GM23338 (cell line): Measurements from ENCODE around the gene EIF3K. TPM values are rescaled to one million over a fixed set of nuclear protein-coding genes. Genes with fewer than 3 reads are reported as not detected.
"Not testable (repeated sequence)": the region's sequence is repeated elsewhere in the genome, so short reads cannot be mapped to it uniquely, and the experiment has no call there.

Experiments used
- ATAC-seq: fragments of 200-7000 bp; cut with Tn5 transposase; 3 replicates; pipeline ENCODE4 v1.9.1; 2020
- DNase-seq: peaks from one replicate; pipeline ENCODE4 v3.0.0-alpha.2; 2015; ENCODE audit warnings: low spot score
- H2AFZ ChIP-seq: fragments of 200-600 bp; sonication (generic); 2 replicates; pipeline ENCODE4 v1.8.0; 2016; ENCODE audit warnings: antibody characterized with exemption, mild to moderate bottlenecking, moderate library complexity
- H3F3A ChIP-seq: fragments of 200-600 bp; sonication (generic); replicated peaks from 2 replicates; pipeline ENCODE4 v1.8.0; 2017; ENCODE audit warnings: antibody characterized with exemption, mixed run types, low read depth
- H3K27ac ChIP-seq: fragments of 200-600 bp; sonication (generic); 2 replicates; pipeline ENCODE4 v1.6.1; 2016; ENCODE audit warnings: low read depth
- H3K27me3 ChIP-seq: fragments of 200-600 bp; sonication (generic); 2 replicates; pipeline ENCODE4 v1.8.0; 2016; ENCODE audit warnings: mild to moderate bottlenecking, mixed run types, moderate library complexity; ENCODE audit not compliant: insufficient read depth
- H3K36me3 ChIP-seq: fragments of 200-600 bp; sonication (generic); 2 replicates; pipeline ENCODE4 v1.8.0; 2016; ENCODE audit warnings: mild to moderate bottlenecking; ENCODE audit not compliant: insufficient read depth
- H3K4me1 ChIP-seq: fragments of 200-600 bp; sonication (generic); 2 replicates; pipeline ENCODE4 v1.8.0; 2016; ENCODE audit warnings: mild to moderate bottlenecking, moderate library complexity; ENCODE audit not compliant: insufficient read depth
- H3K4me2 ChIP-seq: fragments of 200-600 bp; sonication (generic); 2 replicates; pipeline ENCODE4 v1.7.1; 2017; ENCODE audit warnings: mixed run types
- H3K4me3 ChIP-seq: fragments of 200-600 bp; sonication (generic); 2 replicates; pipeline ENCODE4 v1.6.1; 2016; ENCODE audit warnings: mixed run types
- H3K79me2 ChIP-seq: fragments of 200-600 bp; sonication (generic); replicated peaks from 2 replicates; pipeline ENCODE4 v1.8.0; 2017; ENCODE audit warnings: mild to moderate bottlenecking; ENCODE audit not compliant: insufficient read depth
- H3K9me2 ChIP-seq: fragments of 200-600 bp; sonication (generic); 2 replicates; pipeline ENCODE4 v1.8.0; 2017; ENCODE audit not compliant: insufficient read depth
- H4K20me1 ChIP-seq: fragments of 200-600 bp; sonication (generic); replicated peaks from 2 replicates; pipeline ENCODE4 v1.8.0; 2017; ENCODE audit warnings: mild to moderate bottlenecking; ENCODE audit not compliant: insufficient read depth
- H3K27ac Mint-ChIP-seq: 2 replicates; pipeline ENCODE4 v1.8.0; 2020; ENCODE audit warnings: inconsistent platforms, mild to moderate bottlenecking, moderate library complexity, mixed read lengths
- H3K27me3 Mint-ChIP-seq: 3 replicates; pipeline ENCODE4 v1.8.0; 2022; ENCODE audit warnings: low read depth, mild to moderate bottlenecking, moderate library complexity, mixed read lengths, inconsistent platforms; ENCODE audit not compliant: insufficient read depth, poor library complexity
- H3K36me3 Mint-ChIP-seq: 3 replicates; pipeline ENCODE4 v1.8.0; 2021; ENCODE audit warnings: low read depth, mild to moderate bottlenecking, inconsistent platforms, moderate library complexity, mixed read lengths
- H3K4me1 Mint-ChIP-seq: 3 replicates; pipeline ENCODE4 v1.8.0; 2020; ENCODE audit warnings: mild to moderate bottlenecking, inconsistent platforms, mixed read lengths
- H3K4me3 Mint-ChIP-seq: 3 replicates; pipeline ENCODE4 v1.8.0; 2021; ENCODE audit warnings: moderate library complexity, mild to moderate bottlenecking, inconsistent platforms, mixed read lengths
- H3K9me3 Mint-ChIP-seq: 3 replicates; pipeline ENCODE4 v1.8.0; 2020; ENCODE audit warnings: moderate library complexity, mild to moderate bottlenecking, inconsistent platforms, mixed read lengths
- NANOG ChIP-seq: IDR thresholded peaks from 2 replicates; pipeline ENCODE4 v1.6.1; 2016; ENCODE audit warnings: antibody characterized with exemption, borderline replicate concordance
- POLR2AphosphoS5 ChIP-seq: IDR thresholded peaks from 2 replicates; pipeline ENCODE4 v1.6.1; 2016; ENCODE audit warnings: antibody characterized with exemption, low read depth
- STAT1 ChIP-seq: IDR thresholded peaks from one replicate; pipeline ENCODE4 v1.6.1; 2016; ENCODE audit warnings: antibody characterized with exemption; ENCODE audit not compliant: unreplicated experiment
- ZNF114 ChIP-seq: fragments of 250-450 bp; sonication (Bioruptor Pico); IDR thresholded peaks from 2 replicates; pipeline ENCODE4 v1.5.0; 2020; ENCODE audit warnings: mild to moderate bottlenecking, moderate library complexity
- ZNF331 ChIP-seq: fragments of 250-450 bp; sonication (Bioruptor Pico); IDR thresholded peaks from 2 replicates; pipeline ENCODE4 v1.5.0; 2020; ENCODE audit warnings: low read depth, mild to moderate bottlenecking, moderate library complexity
- polyA plus RNA-seq: library from polyadenylated mRNA; unstranded; fragments of >200 nt; fragmentation: Nextera tagmentation; extraction: Ambion mirVana; gene quantifications from 2 replicates; pipeline ENCODE4 v1.2.1, GENCODE V29; 2016
- total RNA-seq: library from RNA; depleted of rRNA; stranded (reverse); fragments of >200 nt; shearing (Covaris generic); gene quantifications from 2 replicates; pipeline ENCODE4 v1.2.3, GENCODE V29; 2014
- TF ChIP-seq, protein P1 (sequence below): IDR thresholded peaks from 2 replicates; pipeline ENCODE4 v1.6.1; 2016; ENCODE audit warnings: antibody characterized with exemption
- TF ChIP-seq, protein P2 (sequence below), 2 experiments: fragments of 200-600 bp in 1 of 2; sonication (generic) in 1 of 2; conservative IDR thresholded peaks; 2 replicates each; pipeline versions ENCODE4 v1.5.1 to v1.6.1; 2016 to 2017; ENCODE audit warnings: antibody characterized with exemption in 2 of 2, low read depth in 2 of 2, mild to moderate bottlenecking in 2 of 2, moderate library complexity in 1 of 2
- TF ChIP-seq, protein P3 (sequence below): IDR thresholded peaks from one replicate; pipeline ENCODE4 v1.6.1; 2018; ENCODE audit warnings: antibody characterized with exemption; ENCODE audit not compliant: unreplicated experiment

Gene EIF3K
- total and polyA plus RNA-seq, 2 experiments from 2014 or later: 226 to 509 TPM

DNA sequence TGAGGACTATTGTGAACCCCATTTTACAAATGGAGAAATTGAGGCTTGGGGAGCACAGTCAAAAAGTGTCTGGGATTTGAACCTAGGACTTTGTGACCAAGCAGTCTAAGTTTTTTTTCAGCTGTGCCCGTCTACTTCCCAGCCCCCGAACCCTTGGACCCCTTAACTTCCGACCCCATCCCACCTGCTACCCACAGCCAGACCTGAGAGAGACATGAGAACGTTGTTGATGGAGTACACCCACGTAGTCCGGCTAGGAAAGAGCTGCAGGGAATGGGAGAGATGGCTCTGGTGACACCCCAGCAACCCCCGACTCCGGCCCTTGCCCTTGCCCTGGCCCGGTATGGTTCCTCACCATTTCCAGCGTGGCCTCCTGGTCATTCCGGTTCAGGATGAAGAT is 19.3 kb upstream of the EIF3K start:
- no peaks in the 10 kb centered on the region for H3K79me2 ChIP-seq
- H3K27me3 Mint-ChIP-seq: peaks cover 28% of the 10 kb centered on the region
- H3K27ac ChIP-seq: no peak overlapping the region
- H3K4me3 Mint-ChIP-seq: no peak overlapping the region
- no peak overlapping the region for H3K27ac Mint-ChIP-seq
- DNase-seq (no peak), ATAC-seq (no peak)
- no peaks in the 10 kb centered on the region for H3K4me1 ChIP-seq
- peaks cover 25% of the 10 kb centered on the region for H3F3A ChIP-seq
- H3K36me3 ChIP-seq: no peaks in the 10 kb centered on the region
- H3K9me2 ChIP-seq: no peaks in the 10 kb centered on the region
- TF ChIP-seq NANOG: no peak
- TF ChIP-seq ZNF114 (CRISPR knock-in tag): no peak
- TF ChIP-seq, protein P1, sequence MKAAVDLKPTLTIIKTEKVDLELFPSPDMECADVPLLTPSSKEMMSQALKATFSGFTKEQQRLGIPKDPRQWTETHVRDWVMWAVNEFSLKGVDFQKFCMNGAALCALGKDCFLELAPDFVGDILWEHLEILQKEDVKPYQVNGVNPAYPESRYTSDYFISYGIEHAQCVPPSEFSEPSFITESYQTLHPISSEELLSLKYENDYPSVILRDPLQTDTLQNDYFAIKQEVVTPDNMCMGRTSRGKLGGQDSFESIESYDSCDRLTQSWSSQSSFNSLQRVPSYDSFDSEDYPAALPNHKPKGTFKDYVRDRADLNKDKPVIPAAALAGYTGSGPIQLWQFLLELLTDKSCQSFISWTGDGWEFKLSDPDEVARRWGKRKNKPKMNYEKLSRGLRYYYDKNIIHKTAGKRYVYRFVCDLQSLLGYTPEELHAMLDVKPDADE: no peak
- no peak for TF ChIP-seq POLR2AphosphoS5
- TF ChIP-seq ZNF331 (CRISPR knock-in tag): no peak
- TF ChIP-seq, protein P2, sequence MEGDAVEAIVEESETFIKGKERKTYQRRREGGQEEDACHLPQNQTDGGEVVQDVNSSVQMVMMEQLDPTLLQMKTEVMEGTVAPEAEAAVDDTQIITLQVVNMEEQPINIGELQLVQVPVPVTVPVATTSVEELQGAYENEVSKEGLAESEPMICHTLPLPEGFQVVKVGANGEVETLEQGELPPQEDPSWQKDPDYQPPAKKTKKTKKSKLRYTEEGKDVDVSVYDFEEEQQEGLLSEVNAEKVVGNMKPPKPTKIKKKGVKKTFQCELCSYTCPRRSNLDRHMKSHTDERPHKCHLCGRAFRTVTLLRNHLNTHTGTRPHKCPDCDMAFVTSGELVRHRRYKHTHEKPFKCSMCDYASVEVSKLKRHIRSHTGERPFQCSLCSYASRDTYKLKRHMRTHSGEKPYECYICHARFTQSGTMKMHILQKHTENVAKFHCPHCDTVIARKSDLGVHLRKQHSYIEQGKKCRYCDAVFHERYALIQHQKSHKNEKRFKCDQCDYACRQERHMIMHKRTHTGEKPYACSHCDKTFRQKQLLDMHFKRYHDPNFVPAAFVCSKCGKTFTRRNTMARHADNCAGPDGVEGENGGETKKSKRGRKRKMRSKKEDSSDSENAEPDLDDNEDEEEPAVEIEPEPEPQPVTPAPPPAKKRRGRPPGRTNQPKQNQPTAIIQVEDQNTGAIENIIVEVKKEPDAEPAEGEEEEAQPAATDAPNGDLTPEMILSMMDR (conservative IDR thresholded peaks at IDR 0.05; ENCODE audit: low read depth in 2 of 2): no peak
- TF ChIP-seq, protein P3, sequence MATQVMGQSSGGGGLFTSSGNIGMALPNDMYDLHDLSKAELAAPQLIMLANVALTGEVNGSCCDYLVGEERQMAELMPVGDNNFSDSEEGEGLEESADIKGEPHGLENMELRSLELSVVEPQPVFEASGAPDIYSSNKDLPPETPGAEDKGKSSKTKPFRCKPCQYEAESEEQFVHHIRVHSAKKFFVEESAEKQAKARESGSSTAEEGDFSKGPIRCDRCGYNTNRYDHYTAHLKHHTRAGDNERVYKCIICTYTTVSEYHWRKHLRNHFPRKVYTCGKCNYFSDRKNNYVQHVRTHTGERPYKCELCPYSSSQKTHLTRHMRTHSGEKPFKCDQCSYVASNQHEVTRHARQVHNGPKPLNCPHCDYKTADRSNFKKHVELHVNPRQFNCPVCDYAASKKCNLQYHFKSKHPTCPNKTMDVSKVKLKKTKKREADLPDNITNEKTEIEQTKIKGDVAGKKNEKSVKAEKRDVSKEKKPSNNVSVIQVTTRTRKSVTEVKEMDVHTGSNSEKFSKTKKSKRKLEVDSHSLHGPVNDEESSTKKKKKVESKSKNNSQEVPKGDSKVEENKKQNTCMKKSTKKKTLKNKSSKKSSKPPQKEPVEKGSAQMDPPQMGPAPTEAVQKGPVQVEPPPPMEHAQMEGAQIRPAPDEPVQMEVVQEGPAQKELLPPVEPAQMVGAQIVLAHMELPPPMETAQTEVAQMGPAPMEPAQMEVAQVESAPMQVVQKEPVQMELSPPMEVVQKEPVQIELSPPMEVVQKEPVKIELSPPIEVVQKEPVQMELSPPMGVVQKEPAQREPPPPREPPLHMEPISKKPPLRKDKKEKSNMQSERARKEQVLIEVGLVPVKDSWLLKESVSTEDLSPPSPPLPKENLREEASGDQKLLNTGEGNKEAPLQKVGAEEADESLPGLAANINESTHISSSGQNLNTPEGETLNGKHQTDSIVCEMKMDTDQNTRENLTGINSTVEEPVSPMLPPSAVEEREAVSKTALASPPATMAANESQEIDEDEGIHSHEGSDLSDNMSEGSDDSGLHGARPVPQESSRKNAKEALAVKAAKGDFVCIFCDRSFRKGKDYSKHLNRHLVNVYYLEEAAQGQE: no peak
- no peak for TF ChIP-seq STAT1
- no peaks in the 10 kb centered on the region for H3K27me3 ChIP-seq
- peaks cover 6% of the 10 kb centered on the region; the same call in 1 of the 3 replicates for H3K4me1 Mint-ChIP-seq
- H3K4me2 ChIP-seq: no peak overlapping the region
- no peaks in the 10 kb centered on the region; the same call in 2 of the 3 replicates for H3K36me3 Mint-ChIP-seq
- H2AFZ ChIP-seq: no peak overlapping the region
- no peak overlapping the region for H3K4me3 ChIP-seq
- H3K9me3 Mint-ChIP-seq: no peaks in the 10 kb centered on the region
- no peaks in the 10 kb centered on the region for H4K20me1 ChIP-seq

DNA sequence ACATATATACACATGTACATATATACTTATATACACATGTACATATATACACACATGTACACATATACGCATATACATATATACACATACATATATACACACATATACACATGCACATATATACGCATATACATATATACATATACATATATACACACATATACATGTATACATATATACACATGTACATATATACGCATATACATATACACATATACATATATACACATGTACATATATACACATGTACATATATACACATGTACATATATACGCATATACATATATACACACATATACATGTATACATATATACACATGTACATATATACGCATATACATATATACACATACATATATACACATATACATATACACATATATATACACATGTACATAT is 16.1 kb upstream of the EIF3K start:
- not testable (repeated sequence) for H3K9me3 Mint-ChIP-seq, H3K27ac Mint-ChIP-seq

More for the DNA sequence above, 16.1 kb upstream of the EIF3K start:
- H3K79me2 ChIP-seq, H3K9me2 ChIP-seq, DNase-seq, H3K36me3 ChIP-seq, H2AFZ ChIP-seq, H3K27ac ChIP-seq, H3K36me3 Mint-ChIP-seq, H3K27me3 ChIP-seq, H3K4me1 ChIP-seq, H3K4me1 Mint-ChIP-seq, ATAC-seq, H4K20me1 ChIP-seq, H3K4me3 Mint-ChIP-seq, H3K4me3 ChIP-seq, H3K4me2 ChIP-seq: not testable (repeated sequence)
- peaks cover 12% of the 10 kb centered on the region for H3F3A ChIP-seq
- peaks cover 12% of the 10 kb centered on the region for H3K27me3 Mint-ChIP-seq
